Endothelial cell (in vitro differentiated cells): ENCODE results near the gene FOXM1. TPM values are rescaled to one million over a fixed set of nuclear protein-coding genes. Genes with fewer than 3 reads are reported as not detected.

Source experiments
- DNase-seq: peaks from one replicate; pipeline ENCODE4 v3.0.0; 2021; ENCODE audit warnings: low spot score
- H3K27ac Mint-ChIP-seq: one replicate; pipeline ENCODE4 v1.8.0; 2021; ENCODE audit warnings: mixed read lengths, inconsistent platforms; ENCODE audit not compliant: unreplicated experiment
- H3K27me3 Mint-ChIP-seq: one replicate; pipeline ENCODE4 v1.8.0; 2021; ENCODE audit warnings: mild to moderate bottlenecking, moderate library complexity, mixed read lengths, inconsistent platforms; ENCODE audit not compliant: unreplicated experiment
- H3K36me3 Mint-ChIP-seq: one replicate; pipeline ENCODE4 v1.8.0; 2021; ENCODE audit warnings: mild to moderate bottlenecking, low read depth, mixed read lengths, inconsistent platforms; ENCODE audit not compliant: unreplicated experiment
- H3K4me1 Mint-ChIP-seq: one replicate; pipeline ENCODE4 v1.8.0; 2021; ENCODE audit warnings: mild to moderate bottlenecking, mixed read lengths, inconsistent platforms; ENCODE audit not compliant: unreplicated experiment
- H3K4me3 Mint-ChIP-seq: one replicate; pipeline ENCODE4 v1.8.0; 2021; ENCODE audit warnings: mild to moderate bottlenecking, mixed read lengths, inconsistent platforms; ENCODE audit not compliant: unreplicated experiment
- H3K9me3 Mint-ChIP-seq: one replicate; pipeline ENCODE4 v1.8.0; 2021; ENCODE audit warnings: mixed read lengths, inconsistent platforms; ENCODE audit not compliant: unreplicated experiment
- total RNA-seq: library from RNA; stranded (reverse); fragmentation: NEBNext Ultra II Directional; extraction: Animal tissue kit (Norgen Biotek cat#: 25700); gene quantifications from one replicate; pipeline ENCODE4 v1.2.1, GENCODE V29; 2021; ENCODE audit not compliant: unreplicated experiment
- TF ChIP-seq, protein P1 (sequence below): fragments of 200-600 bp; sonication (generic); IDR thresholded peaks from one replicate; pipeline ENCODE4 v1.5.0; 2021; ENCODE audit warnings: antibody characterized with exemption; ENCODE audit not compliant: unreplicated experiment

FOXM1 gene
- total RNA-seq, 1 donor from 2014 or later = 24.3 TPM

DNA sequence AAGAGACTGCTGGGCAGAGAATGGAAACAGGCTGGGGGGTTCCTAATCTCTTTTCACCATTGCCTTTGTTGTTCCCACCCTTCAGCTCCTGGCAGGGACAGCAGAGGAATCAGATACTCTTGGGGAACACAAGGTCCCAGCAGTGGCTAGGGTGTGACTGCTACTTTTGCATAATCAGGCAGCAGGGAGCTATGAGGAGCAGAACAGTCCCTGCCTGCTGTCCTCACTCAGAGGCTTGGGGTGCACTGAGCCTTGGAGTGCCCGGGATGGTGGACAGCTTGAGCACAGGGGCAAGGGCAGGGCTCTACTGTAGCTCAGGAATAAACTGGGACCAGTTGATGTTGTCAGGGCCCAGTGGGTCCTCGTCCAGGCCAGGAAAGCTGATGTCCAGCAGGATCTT lies 18.6 kb downstream of the FOXM1 start:
- Mint-ChIP-seq H3K4me3 (no peak overlapping the region), H3K9me3 (no peaks in the 10 kb centered on the region), H3K36me3 (peaks cover 8% of the 10 kb centered on the region), H3K27me3 (peaks cover 6% of the 10 kb centered on the region), H3K4me1 (no peaks in the 10 kb centered on the region), H3K27ac (no peak overlapping the region)
- DNase-seq = no peak
- TF ChIP-seq, protein P1, sequence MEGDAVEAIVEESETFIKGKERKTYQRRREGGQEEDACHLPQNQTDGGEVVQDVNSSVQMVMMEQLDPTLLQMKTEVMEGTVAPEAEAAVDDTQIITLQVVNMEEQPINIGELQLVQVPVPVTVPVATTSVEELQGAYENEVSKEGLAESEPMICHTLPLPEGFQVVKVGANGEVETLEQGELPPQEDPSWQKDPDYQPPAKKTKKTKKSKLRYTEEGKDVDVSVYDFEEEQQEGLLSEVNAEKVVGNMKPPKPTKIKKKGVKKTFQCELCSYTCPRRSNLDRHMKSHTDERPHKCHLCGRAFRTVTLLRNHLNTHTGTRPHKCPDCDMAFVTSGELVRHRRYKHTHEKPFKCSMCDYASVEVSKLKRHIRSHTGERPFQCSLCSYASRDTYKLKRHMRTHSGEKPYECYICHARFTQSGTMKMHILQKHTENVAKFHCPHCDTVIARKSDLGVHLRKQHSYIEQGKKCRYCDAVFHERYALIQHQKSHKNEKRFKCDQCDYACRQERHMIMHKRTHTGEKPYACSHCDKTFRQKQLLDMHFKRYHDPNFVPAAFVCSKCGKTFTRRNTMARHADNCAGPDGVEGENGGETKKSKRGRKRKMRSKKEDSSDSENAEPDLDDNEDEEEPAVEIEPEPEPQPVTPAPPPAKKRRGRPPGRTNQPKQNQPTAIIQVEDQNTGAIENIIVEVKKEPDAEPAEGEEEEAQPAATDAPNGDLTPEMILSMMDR = no peak

DNA sequence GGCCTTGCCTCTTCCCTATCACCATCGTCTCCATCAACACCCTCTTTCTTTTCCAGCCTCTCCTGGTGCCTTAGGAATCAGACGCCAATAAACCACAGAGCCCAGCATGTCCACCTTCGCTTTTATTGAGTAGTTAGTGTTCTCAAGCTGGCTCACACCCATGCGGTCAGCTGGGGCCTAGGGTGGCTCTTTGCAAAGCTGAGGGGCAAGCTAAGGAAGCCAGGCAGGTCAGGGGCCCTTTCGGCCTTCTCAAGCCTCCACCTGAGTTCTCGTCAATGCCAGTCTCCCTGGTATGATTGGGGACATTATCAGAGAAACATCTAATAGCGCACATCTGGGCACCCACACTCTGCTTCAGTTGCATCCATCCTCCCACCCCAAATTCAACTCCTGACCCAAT lies 19.4 kb downstream of the FOXM1 start:
- no peaks in the 10 kb centered on the region for H3K9me3 Mint-ChIP-seq
- TF ChIP-seq, protein P1 = no peak
- H3K4me3 Mint-ChIP-seq = no peak overlapping the region
- H3K27me3 Mint-ChIP-seq = peaks cover 6% of the 10 kb centered on the region
- no peaks in the 10 kb centered on the region for H3K4me1 Mint-ChIP-seq
- no peak for DNase-seq
- peaks cover 8% of the 10 kb centered on the region for H3K36me3 Mint-ChIP-seq
- no peak overlapping the region for H3K27ac Mint-ChIP-seq

- Mint-ChIP-seq H3K4me3 (no peak within 1 kb of the TSS), H3K4me1 (no peaks in the 10 kb centered on the region), H3K36me3 (peaks cover 8% of the 10 kb centered on the region), H3K9me3 (no peaks in the 10 kb centered on the region), H3K27me3 (peaks cover 6% of the 10 kb centered on the region), H3K27ac (no peak within 1 kb of the TSS)
- TF ChIP-seq, protein P1 = no peak
- no peak for DNase-seq
These were observed 19.9 kb downstream of the FOXM1 start, which contains the start of gene TEX52 for GRCh38 chr12:2857021-2857431. TEX52 (minus strand) TSS chr12:2857039; CDS start chr12:2857026, 13 bp downstream.

- peaks cover 6% of the 10 kb centered on the region for H3K27me3 Mint-ChIP-seq
- no peak overlapping the region for H3K4me3 Mint-ChIP-seq
- TF ChIP-seq, protein P1 = no peak
- H3K36me3 Mint-ChIP-seq = peaks cover 8% of the 10 kb centered on the region
- no peaks in the 10 kb centered on the region for H3K9me3 Mint-ChIP-seq
- no peak for DNase-seq
- H3K4me1 Mint-ChIP-seq = no peaks in the 10 kb centered on the region
- H3K27ac Mint-ChIP-seq = no peak overlapping the region
These were observed 20.9 kb downstream of the FOXM1 start for GRCh38 chr12:2856051-2856450.

GRCh38 chr12:2855546-2855945 lies 21.4 kb downstream of the FOXM1 start:
- Mint-ChIP-seq H3K27me3 (peaks cover 6% of the 10 kb centered on the region), H3K9me3 (no peaks in the 10 kb centered on the region), H3K4me3 (no peak overlapping the region), H3K27ac (no peak overlapping the region), H3K36me3 (peaks cover 8% of the 10 kb centered on the region), H3K4me1 (no peaks in the 10 kb centered on the region)
- no peak for DNase-seq
- TF ChIP-seq, protein P1 = no peak
